HG02798 (cell line): ENCODE measurements around the gene DNAH17.

Experiments
- ATAC-seq: cut with Tn5 transposase; IDR thresholded peaks from one replicate; pipeline ENCODE4 v1.9.1; 2021; ENCODE audit warnings: mild to moderate bottlenecking; ENCODE audit not compliant: unreplicated experiment, poor library complexity

Gene DNAH17

DNA sequence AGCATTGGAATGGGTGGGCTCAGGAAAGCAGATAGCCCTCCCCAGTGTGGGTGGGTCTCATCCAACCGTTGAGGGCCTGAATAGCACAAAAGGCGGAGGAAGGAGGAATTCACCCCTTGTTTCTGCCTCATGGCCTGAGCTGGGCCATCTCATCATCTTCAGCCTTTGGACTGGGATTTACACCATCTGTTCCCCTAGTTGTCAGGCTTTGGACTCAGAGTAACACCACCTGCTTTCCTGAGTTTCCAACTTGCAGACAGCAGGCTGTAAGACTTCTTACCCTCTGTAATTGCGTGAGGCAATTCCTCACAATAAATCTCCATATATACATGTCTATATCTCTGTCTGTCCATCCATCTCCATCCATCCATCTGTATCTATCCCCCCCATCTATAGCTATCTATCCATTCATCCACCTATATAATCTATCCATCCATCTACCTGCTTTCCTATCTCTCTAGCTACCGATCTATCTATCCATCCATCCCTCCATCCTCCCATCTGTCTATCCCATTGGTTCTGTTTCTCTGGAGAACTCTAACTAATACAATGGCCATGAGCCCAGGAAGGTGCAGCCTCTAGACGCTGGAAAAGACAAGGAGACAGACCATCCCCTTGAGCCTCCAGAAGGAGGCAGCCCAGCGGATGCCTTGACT lies 21.3 kb downstream of the DNAH17 start:
- ATAC-seq, result no peak

DNA sequence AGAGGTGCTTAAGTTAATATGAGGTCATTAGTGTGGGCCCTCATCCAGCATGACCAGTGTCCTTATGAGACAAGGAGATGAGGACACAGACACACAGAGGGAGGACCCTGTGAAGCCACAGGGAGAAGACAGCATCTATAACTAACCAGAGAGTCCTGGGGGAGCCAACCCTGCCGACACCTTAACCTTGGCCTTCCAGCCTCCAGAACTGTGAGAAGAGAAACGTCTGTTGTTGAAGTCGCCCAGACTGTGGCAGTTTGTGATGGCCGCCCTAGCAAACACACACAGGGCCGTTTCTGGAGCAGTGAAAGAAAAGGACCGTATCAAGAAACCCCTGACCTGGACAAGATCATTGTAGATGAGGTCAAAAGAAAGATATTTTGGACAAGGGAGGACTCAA lies 26.7 kb downstream of the DNAH17 start:
- ATAC-seq, result no peak

DNA sequence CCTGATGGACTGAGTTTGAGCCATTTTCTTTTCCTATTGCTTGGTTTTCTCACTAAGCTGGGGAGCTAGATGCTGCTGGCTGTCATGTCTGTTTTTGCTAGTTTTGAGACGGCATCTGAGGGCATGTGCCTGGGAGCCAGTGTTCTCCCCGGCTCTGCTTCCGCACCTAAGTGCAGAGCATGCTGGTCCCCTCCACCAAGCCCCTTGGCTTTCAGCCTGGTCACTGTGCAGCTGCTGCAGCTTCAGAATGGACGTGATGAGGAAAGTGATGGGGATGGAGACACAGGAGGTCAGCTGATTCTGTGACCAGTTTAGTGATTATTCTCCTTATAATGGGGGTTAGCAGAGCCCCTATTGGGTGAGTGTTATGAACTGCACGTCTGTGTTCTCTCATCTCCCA lies 28.5 kb downstream of the DNAH17 start:
- no peak for ATAC-seq

DNA sequence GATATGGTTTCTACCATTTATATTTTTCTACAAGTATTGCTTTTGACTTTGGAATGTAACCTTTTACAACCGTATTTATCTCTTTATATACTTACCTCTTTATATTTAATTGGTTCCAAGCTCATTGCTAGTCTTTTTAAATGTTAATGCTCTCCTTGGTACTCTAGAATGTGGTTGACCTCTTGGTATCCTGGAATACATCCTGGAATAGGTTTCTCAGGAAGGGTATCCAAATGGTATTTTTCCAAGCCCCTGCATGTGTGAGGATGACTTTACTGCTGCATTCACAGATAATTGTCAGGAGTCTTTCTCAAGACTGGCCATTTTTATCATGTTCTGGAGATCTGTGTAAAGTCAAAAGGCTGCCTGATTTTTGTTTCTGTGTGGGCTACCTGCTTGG lies 30.2 kb downstream of the DNAH17 start:
- ATAC-seq, result no peak

DNA sequence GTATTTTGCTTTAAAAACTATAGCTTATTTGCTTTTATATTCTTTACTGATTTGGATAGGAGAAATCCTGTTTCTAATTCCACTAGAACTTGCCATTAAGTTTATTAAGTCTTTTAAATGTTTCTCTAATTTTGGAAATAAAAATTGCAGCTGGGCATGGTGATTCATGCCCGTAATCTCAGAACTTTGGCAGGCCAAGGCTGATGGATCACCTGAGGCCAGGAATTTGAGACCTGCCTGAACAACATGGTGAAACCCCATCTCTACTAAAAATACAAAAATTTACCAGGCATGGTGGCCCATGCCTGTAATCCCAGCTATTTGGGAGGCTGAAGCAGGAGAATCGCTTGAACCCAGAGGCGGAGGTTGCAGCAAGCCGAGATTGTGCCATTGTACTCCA lies 30.7 kb downstream of the DNAH17 start:
- ATAC-seq, result no peak

DNA sequence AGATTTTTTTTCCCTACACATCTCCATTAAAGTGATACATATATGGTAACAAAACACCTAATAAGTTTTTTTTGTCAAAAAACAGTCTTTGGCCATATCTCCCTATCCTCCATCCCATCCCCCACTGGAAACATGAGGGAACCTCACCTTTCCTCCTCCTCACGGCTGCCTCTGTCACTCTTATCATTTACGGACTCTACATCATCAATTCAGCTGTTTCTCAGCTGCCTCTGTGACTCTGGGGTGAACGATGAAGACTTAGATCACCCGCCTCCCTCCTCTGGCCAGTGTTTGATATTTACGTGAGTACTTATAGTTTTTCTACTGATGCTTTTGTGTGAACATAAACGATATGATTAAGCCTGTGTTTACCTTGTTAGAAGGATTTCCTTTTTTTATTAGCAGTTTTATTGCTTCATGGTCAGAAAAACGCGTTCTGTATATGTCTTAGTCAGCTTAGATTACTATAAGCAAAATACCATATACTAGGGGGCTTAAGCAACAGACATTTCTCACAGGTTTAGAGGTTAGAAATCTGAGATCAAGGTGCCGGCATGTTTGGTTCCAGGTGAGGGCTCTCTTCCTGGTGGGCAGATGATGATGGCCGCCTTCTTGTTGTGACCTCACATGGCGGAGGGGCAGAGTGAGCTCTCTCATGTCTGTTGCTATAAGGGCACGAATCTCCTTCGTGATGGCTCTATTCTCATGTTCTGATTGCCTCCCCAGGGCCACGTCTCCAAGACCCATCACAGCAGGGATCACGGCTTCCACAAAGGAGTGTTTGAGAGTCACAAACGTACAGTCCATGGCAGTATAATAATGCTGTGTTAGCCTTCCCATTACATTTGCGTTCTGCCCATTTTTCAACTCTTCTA lies 32.1 kb downstream of the DNAH17 start:
- ATAC-seq, result no peak

DNA sequence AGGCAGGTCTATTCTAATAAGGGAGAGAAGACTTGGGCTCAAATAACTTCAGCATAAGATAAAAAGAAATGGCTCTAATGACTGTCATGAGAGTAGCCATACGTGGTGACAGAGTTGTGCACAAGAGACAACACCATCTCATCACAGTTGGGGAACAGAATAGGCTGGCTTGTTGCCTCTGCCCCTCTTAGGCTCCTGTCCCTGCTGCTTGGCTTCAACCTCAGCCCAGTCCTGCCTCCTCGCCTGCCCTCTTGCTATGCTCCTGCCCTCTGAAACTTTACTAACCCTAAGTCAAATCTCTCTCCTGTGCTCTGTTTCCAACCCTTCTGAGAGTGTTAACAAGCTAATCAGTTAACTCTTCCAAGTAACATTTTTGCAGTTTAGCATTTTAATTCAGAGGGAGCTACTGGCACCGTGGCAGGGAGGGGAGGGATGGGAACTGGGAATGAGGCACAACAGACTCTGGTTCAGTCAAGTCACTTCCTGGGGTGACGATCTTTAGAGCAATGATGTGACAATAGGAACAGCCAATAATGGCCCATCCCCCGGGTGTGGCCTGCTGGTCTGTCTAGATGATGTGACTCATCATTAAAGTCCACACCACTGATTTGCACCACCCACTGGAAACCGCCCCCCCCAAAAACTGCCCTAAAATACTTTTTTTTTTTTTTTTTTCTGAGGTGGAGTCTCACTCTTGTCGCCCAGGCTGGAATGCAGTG lies 35.5 kb downstream of the DNAH17 start:
- ATAC-seq, result no peak

DNA sequence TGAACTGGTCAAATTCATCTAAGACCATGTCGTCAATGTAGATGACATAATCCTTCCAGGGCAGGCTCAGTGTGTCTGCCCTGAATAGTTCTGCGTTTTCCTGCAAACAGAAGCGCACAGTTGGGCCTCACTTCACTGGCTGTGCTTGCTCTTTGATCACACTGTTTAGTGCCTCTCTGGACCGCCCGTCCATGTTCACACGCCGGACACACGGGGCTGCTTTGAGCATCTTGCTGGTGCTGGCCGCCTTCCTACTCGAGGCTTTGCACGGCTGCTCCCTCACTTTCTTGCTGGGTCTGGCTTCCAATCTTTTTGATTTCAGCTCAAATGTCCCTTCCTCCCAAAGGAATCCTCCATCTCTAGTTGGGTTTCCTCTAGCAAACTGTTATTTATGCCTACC lies 37.4 kb downstream of the DNAH17 start:
- ATAC-seq, result no peak

DNA sequence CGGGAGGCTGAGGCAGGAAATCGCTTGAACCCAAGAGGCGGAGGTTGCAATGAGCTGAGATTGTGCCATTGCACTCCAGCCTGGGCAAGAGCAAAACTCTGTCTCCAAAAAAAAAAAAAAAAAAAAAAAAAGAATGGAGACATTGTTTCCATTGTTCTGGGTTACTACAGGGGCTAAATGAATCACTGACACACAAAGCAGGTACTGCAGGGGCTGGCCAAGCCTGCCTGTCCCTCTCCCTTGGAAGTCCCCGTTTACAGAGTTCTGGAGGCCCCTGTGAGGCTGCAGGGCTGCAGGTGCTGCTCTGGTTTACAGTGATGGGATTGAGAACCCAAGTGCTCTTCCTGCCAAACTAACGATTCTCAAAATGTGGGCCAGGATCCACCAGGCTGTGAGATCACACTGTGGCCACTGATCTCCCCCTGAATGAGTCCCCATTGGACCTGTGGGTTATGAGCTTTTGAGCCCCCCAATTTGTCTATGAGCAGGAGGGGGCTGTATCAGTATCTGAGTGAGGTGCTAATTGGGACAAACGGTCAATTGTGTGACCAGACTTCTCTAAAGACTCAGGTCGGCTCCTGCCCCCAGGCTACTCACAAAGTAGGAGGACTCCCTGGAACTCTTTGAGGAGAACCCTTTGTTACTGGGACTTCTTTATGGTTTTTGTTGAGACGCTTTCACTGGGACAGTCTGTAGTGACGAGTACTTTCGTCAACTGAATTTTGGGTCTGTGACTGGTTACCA lies 39.0 kb downstream of the DNAH17 start:
- no peak for ATAC-seq

DNA sequence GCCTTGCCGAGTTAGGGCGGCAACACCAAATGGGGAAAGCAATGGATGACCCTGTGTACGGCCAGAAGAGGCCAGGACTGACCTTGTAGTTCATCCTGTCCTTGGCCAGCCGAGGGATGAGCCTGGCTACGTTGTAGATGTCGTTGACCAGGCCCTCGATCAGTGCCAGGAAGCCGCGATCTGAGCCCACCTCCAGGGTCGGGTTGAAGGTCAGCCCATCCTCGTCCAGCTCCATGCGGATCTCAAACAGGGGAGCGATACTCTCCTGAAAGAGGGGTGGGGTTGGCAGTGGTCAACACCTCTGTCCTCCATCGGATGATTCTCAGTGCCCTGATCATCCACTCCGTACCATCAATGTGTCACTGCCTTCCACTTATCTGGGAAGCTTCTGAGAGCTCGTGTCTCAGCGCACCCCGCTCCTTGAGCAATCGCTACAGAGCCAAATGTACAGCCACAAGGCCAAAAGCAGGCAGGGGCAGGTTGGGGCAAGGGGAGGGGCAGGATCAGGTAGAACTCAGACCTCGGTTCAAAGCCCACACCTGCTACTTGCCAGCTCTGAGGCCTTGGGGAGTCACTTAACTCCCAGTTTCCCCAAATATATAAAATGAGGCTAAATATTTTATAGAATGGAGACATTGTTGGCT lies 39.9 kb downstream of the DNAH17 start:
- no peak for ATAC-seq

DNA sequence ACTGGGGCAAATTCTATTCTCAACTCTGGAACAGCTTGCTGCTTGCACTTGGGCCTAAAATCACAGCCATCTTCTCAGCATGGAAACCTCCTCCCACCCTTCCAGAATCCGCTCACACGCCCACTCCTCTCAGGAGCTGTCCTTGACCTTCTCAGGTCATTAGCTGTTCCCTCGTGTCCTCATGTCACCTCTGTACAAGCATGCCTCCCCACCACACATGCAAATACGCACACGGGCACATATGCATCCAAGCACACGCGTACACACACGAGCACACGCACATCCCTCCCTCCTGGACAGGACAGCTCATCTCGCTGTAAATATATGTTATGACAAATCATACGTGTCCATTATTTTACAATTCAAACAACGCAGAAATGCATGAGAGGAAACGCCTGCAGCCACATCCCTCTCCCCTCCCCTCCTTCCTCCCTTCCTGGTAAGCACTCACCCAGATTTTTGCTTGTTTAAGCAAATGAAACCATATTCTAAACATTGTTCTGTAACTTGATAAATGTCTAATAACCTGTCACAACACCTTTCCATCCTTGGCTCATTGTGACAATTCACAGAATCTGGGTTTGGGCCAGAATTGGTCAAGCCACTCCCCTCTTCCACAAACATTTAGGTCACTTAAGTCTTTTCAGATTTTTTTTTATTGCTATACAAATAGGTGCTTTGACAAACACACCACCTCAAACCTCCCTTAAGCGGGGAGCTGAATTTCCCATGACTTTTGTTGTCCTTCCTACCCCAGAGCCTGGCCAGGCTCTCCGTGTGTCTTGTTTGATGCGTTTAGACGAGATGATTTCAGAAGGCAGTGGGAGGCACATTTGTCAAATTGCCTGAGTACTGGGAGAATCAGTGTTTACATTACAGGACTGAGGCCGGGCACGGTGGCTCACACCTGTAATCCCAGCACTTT lies 41.7 kb downstream of the DNAH17 start:
- no peak for ATAC-seq

DNA sequence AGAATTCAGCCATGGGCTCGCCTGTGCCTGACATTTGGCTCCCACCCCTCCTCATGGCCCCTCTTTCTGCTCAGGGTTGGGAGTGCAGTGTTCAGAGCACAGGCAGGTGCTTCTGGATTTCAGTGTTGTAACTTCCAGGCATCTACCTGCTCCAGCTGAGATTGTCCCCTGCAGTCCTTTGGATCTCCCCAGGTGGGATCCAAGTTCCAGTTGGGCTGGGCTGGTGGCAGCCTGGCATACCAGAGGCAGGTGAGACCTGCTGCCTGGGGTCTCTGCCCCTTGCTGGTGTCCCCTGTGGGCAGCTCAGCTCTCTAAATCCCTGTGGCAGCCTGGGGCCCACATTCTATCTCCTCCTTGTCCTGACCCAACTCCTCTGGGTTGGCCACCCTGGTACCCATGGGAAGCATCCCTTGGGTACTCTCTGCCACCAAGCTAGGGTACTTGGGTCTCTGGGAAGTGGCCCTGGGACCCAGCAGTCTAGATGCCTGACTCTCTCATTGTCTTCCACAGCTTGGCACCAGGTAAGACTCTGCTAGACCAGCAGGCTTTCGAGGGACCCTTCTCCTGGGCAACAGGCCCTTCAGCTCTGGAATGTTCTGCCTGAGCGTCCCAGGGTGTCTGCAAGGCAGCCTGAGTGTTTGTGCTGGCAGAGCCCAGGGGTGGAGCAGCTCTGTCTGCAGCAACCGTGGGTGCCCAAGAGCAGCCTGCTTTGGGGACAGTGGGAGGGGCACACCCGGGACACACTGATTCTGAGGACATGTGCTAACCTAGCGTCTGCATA lies 42.5 kb downstream of the DNAH17 start:
- ATAC-seq, result no peak

DNA sequence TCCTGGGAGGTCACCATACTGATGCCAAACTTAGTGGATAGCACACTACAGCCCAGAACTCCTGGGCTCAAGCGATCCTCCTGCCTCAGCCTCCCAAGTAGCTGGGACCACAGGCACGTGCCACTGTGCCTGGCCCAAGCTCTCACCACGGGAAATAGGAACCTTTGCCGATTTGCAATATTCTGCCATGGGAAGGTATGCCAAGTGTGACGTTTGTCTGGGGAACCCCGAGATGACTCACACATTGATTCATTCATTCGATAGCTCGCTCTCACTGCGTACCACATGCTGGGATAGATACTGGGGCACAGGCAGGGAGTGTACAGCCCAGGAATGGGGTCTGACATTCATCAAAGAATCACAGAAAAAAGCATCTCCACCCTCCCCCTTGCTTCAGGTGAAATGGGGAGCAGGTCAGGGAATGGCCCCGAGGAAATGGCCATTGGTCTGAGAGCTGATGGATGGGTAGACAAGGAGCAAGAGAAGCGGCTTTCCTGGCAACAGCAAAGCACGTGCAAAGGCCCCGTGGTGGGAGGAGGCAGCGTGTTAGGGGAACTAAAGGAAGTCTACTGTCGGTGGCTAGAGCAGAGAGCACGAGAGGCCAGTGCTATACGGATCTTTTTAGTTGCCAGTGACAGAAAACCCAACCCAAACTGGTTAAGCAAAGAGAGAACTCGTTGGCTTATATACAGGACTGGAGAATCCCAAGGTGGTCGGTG lies 44.1 kb downstream of the DNAH17 start:
- ATAC-seq, result no peak

DNA sequence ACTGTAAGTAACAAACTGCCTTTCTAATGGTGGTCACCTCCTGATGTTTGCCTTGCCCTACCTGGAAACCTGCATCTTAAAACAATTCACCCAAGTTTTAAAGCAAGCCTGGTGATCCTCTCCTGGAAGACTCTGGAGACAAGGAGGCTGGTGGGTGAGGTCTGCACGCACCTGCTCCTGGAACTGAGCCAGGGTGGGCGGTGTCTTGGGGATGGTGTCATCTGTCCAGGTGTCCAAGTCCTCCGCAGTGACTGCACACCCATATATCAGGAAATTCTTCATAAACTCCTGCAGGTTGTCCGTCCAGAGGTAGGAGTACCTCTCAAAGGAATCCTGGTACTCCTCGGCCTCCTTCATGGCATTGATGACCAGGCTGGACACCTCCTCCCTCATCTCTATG lies 44.9 kb downstream of the DNAH17 start:
- ATAC-seq, result no peak

DNA sequence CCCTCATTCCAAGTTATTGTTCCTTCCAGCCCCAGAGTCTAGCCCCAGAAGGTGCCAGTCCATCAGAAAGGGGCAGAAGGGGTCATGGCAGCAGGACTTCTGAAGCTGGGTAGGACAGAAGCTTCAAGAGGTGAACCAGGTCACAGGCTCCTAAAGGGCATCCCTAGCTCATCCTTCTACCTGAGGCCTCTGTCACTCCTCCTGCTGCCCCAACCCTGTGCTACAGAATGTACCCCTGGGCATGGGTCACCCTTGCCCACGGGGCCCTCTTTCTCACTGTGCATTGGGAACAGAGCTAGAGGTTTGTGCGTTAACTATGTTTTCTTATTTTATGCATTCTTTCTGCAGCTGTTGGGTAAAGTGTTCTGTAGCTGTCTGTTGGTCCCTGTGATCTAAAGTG lies 46.5 kb downstream of the DNAH17 start:
- no peak for ATAC-seq

DNA sequence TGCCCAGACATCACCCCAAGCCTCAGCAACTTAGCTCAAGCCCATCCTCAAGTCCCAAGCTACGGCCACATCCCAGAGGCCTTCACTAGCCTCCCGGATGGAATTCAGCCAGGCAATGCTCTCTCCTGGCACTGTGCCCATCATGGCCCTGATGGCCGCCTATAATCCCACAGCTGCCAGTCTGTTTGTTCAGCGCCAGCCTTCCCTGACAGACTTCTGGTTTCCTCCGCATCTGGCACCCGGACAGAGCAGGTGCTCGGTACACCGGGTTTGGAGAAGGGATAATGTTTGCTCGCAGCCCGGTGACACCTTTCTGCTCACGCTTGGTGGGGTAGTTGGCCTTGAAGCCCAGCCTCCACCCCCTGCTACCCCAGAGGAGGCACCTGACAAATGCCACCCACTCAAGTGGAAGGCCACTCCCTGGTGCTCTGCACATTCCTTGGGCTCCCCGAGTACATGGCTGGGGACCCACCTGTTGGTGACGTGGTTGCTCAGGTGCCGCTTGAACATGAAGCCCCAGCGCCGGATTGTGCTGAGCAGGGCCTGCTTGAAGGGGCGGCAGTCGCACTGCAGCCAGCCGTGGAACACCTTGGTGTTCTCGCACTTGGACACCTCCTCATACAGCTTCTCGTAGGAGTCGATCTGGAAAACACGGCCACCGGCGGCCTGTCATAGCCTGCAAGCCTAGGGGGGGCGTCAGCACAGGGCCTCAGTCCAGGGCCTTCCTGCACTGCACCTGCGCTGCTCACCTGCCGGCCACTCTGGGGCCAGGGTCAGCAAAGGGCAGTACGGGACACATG lies 47.1 kb downstream of the DNAH17 start:
- no peak for ATAC-seq

DNA sequence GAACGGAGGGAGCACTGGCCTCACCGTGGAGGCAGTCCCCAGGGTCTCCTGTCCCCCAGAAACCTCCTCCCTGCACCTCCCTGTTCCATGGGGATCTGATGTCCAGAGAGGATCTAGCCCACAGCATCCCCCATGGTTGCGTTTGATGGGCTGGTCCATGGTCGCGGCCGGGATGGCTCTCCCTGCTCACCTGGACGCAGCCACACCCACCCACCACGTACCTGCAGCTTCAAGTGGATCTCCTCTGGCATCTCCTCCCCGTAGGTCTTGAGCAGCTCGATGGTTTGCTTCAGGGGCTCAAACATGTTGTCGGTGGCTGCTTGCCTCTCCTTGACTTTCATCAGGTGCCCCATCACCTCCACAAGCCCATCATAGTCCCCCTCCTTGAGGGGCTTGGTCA lies 47.9 kb downstream of the DNAH17 start:
- ATAC-seq, result no peak
